Esophagus squamous epithelium (tissue), 4 donors: Measurements from ENCODE around the gene RUNX3.

Experiments
- POLR2A ChIP-seq, 4 donors: fragments of 450-650 bp; IDR thresholded peaks; one replicate each; pipeline ENCODE4 v1.6.1; 2017; ENCODE audit warnings: antibody characterized with exemption in 4 of 4, mild to moderate bottlenecking in 4 of 4, moderate library complexity in 3 of 4
- TF ChIP-seq, protein P1 (sequence below), 6 experiments: fragments of 450-650 bp in 4 of 6; fragments of 200-600 bp in 2 of 6; sonication (generic) in 2 of 6; IDR thresholded peaks; one replicate each; pipeline ENCODE4 v1.5.1; 2016 to 2019; ENCODE audit warnings: antibody characterized with exemption in 6 of 6, mild to moderate bottlenecking in 4 of 6, moderate library complexity in 4 of 6

DNA sequence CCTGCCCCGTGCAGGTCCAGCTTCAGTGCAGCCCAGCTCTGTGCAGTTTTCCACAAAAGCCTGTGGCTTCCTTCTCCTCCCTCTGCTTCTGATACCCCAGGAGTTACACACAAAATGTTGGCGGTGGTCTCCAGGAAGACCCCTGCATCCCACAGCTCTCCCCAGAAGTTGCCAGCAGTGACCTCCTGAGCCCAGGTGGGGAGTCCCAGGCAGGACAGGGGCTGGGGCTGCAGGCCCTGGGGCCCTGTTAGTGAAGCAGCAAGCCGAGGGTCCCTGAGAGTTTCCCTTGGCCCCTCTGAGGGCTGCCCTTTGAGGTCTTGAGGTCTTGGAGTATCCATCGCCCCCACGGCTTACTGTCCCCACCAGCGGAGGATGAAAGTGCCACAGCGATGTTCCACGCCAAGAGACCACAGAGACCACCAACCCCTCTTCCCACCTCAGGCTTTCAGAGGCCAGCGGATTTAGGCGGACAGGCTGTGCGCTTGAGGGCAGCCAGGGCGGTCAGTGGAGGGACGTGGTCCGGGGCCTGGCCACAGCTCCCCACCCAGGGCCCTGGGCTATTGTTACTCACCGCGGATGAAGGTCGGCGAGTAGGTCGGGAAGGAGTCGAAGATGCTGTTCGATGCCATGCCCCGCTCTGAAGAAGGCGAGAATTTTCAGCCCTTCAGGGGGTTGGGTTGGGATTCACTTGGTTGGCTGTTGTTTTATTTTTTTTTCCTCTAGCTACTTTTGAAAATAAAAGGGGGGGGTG, 34.0 kb upstream of the RUNX3 start:
- TF ChIP-seq, protein P1, sequence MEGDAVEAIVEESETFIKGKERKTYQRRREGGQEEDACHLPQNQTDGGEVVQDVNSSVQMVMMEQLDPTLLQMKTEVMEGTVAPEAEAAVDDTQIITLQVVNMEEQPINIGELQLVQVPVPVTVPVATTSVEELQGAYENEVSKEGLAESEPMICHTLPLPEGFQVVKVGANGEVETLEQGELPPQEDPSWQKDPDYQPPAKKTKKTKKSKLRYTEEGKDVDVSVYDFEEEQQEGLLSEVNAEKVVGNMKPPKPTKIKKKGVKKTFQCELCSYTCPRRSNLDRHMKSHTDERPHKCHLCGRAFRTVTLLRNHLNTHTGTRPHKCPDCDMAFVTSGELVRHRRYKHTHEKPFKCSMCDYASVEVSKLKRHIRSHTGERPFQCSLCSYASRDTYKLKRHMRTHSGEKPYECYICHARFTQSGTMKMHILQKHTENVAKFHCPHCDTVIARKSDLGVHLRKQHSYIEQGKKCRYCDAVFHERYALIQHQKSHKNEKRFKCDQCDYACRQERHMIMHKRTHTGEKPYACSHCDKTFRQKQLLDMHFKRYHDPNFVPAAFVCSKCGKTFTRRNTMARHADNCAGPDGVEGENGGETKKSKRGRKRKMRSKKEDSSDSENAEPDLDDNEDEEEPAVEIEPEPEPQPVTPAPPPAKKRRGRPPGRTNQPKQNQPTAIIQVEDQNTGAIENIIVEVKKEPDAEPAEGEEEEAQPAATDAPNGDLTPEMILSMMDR (IDR thresholded peaks at IDR 0.05) = no peak
- TF ChIP-seq POLR2A (IDR thresholded peaks at IDR 0.05) = no peak
